Measurements from ENCODE around the gene DBN1.
"Not testable (repeated sequence)": the region's sequence is repeated elsewhere in the genome, so short reads cannot be mapped to it uniquely, and the experiment has no call there.

Gene DBN1

GRCh38 chr5:177421062-177421798 lies 52.2 kb downstream of the DBN1 start:
- H3K4me3 ChIP-seq = no peak overlapping the region
- no peak for DNase-seq (ENCODE audit: low spot score)
- H3K27ac ChIP-seq = no peak overlapping the region
- no peak for TF ChIP-seq CTCF (IDR thresholded peaks at IDR 0.05)

GRCh38 chr5:177420472-177420871 lies 53.0 kb downstream of the DBN1 start:
- not testable (repeated sequence) for DNase-seq (ENCODE audit: low spot score); H3K4me3 ChIP-seq; H3K27ac ChIP-seq

- Histone ChIP-seq H3K27ac (no peak overlapping the region), H3K4me3 (no peak overlapping the region)
- no peak for TF ChIP-seq CTCF (IDR thresholded peaks at IDR 0.05)
- no peak for DNase-seq (ENCODE audit: low spot score)
Measured at GRCh38 chr5:177419046-177419445, 54.4 kb downstream of the DBN1 start.

- DNase-seq (ENCODE audit: low spot score); H3K4me3 ChIP-seq; H3K27ac ChIP-seq: not testable (repeated sequence)
Measured at GRCh38 chr5:177417081-177417480, 56.4 kb downstream of the DBN1 start.

- no peak overlapping the region for H3K4me3 ChIP-seq
- DNase-seq (ENCODE audit: low spot score) = no peak
- H3K27ac ChIP-seq = no peak overlapping the region
- TF ChIP-seq CTCF (IDR thresholded peaks at IDR 0.05) = no peak
Measured at GRCh38 chr5:177414481-177414880, 59.0 kb downstream of the DBN1 start.

- Histone ChIP-seq H3K4me3 (no peak overlapping the region), H3K27ac (no peak overlapping the region)
- DNase-seq (ENCODE audit: low spot score) = no peak
- no peak for TF ChIP-seq CTCF (IDR thresholded peaks at IDR 0.05)
Measured at GRCh38 chr5:177412603-177413233, 60.7 kb downstream of the DBN1 start.

- Histone ChIP-seq H3K4me3 (no peak overlapping the region), H3K27ac (no peak overlapping the region)
- TF ChIP-seq CTCF (IDR thresholded peaks at IDR 0.05) = no peak
- no peak for DNase-seq (ENCODE audit: low spot score)
Measured at GRCh38 chr5:177410575-177410974, 62.9 kb downstream of the DBN1 start.

- no peak for DNase-seq (ENCODE audit: low spot score)
- no peak within 1 kb of the TSS for H3K27ac ChIP-seq
- H3K4me3 ChIP-seq = no peak within 1 kb of the TSS
- no peak for TF ChIP-seq CTCF (IDR thresholded peaks at IDR 0.05)
Measured at GRCh38 chr5:177409043-177409801, 64.2 kb downstream of the DBN1 start, which contains the start of gene F12. Gene F12, minus strand, starts transcription at chr5:177409564. Its CDS starts 37 bp downstream, at chr5:177409527.

All from coronary artery (tissue), 2 donors.